GM12874 (cell line): Measurements from ENCODE around the gene MLKL.

Source experiments
- TF ChIP-seq, protein P1 (sequence below): IDR thresholded peaks from 2 replicates; pipeline ENCODE4 v1.5.1; 2011; ENCODE audit warnings: low read depth, mild to moderate bottlenecking, control low read depth, low read length, moderate library complexity; ENCODE audit not compliant: insufficient read depth

The MLKL gene

DNA sequence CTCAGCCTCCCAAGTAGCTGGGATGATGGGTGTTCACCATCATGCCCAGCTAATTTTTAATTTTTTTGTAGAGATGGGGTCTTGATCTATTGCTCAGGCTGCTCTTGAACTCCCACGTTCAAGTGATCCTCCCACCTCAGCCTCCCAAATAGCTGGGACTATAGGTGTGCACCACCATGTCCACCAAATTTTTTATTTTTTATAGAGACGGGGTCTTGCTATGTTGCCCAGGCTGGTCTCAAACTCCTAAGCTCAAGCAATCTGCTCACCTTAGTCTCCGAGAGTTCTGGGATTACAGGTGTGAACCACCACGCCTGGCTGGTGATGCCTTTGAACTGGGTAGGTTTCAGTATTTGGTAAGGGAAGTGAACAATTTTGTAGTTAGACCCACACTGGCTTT lies 43.9 kb upstream of the MLKL start:
- TF ChIP-seq, protein P1, sequence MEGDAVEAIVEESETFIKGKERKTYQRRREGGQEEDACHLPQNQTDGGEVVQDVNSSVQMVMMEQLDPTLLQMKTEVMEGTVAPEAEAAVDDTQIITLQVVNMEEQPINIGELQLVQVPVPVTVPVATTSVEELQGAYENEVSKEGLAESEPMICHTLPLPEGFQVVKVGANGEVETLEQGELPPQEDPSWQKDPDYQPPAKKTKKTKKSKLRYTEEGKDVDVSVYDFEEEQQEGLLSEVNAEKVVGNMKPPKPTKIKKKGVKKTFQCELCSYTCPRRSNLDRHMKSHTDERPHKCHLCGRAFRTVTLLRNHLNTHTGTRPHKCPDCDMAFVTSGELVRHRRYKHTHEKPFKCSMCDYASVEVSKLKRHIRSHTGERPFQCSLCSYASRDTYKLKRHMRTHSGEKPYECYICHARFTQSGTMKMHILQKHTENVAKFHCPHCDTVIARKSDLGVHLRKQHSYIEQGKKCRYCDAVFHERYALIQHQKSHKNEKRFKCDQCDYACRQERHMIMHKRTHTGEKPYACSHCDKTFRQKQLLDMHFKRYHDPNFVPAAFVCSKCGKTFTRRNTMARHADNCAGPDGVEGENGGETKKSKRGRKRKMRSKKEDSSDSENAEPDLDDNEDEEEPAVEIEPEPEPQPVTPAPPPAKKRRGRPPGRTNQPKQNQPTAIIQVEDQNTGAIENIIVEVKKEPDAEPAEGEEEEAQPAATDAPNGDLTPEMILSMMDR, result no peak

DNA sequence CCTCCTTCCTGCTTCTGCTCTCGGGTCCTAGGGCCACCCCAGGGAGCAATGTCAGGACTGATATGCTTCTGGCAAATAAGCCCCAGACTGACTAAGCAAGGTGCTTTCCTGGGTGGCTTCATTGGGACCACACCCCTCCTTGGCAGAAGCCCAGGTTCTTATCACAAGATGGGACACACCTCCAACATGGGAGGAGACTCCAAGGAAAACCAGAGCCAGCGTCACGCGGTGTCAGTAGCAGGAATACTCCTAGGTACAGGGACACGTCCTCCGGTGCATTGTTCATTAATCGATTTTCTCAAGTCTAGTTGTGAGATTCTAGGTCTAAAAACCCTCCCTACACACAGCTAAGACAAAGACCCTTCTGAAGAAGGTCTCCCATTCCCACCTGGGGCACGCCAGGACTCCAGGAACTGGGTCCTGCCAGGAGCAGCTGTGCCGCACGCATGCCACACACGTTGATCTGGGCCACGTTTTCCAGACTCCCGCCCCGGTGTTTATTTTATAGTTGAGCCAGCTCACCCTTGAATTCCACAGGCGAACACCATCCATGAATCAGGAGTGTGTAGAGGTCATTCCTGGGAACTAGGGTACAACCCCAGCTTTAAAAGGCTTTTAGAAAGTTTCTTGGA lies 43.1 kb upstream of the MLKL start:
- TF ChIP-seq, protein P1, result no peak

DNA sequence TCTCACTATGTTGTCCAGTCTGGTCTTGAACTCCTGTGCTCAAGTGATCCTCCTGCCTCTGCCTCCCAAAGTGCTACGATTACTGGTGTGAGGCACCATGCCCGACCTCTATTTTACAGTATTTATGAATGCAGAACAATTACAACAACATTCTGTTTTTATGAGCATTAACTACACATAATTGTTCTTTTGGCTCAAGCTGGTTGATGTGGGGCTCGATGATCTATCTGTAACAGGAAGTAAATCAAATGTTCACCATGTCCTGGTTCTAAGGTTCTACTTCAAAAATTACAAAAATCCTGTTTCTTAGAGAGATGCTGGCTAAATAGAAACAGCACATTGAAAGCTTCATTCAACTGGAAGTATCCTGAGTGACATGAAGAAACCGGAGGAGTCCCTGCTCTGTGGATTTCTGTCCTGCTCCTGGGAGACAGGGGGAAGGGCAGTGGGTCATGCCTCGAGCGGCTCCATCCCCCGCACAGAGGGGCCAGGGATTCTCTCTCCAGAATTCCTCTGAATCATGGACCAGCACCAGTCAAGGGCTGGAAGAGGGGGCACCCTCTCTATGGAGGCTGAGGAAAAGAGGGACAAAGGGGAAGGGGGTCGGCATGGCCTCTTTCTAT lies 42.5 kb upstream of the MLKL start:
- TF ChIP-seq, protein P1, result no peak

DNA sequence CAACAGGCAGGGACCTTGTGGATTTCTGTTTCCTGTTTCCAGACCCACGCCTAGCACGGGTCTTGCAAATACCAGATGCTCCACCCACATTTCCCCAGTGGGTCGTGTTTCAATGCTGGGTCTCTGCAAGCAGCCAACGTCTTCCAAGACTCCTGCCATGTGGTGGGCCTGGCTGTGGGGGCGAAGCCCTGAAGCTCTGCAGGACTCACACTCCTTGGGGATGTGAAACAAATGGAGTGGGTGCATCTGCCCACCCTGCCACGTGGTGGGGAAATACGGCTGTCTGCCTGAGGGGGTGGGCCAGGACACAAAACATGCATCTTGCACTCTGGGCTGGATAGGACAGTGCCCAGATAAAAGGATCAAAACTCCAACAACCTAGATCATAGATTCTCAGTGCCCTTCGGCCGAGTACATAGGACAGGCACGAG lies 41.4 kb upstream of the MLKL start:
- TF ChIP-seq, protein P1, result no peak

DNA sequence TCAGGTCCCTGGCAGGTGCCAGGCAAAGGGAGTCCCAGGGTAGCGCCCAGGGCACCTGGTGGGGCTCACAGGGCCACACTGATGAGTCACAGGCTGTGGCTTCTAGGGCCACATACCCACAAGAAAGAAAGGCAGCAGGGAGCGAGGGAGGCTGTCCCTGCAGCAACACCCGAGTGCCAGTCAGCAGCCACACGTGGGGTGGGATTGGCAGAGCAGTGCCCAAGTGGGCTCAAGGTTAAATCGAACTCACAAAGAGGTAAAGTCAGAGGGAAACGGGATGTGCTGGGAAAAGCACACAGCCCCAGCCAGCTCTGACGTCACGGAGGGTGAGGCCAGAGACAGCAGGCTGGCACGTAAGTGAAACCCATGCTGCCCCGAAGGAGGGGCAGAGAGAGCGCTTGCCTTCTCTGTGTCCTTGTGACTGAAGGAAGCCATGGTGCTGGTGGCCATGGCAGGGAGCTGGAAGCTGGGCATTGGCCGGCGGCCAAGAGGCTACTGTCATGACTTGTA lies 40.2 kb upstream of the MLKL start:
- TF ChIP-seq, protein P1, result no peak

DNA sequence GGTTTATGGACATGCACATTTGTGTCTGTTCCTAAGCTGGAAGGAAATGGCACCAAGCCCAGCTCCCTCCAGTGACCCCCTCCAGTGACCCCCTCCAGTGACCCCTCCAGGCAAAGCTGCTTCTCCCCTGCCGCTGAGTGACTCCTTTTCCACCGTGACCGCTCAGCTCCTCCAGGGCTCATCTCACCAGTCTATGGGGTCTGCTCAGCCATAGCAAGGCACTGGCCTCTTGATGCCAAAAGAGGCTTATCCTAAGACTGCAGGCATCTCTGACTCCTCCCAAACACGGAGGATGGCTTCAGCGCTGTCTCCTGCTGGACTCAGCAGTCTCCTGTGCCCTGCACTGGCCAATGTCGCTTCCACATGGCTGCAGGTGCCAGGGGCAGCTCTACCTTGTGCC lies 38.6 kb upstream of the MLKL start:
- TF ChIP-seq, protein P1, result no peak

DNA sequence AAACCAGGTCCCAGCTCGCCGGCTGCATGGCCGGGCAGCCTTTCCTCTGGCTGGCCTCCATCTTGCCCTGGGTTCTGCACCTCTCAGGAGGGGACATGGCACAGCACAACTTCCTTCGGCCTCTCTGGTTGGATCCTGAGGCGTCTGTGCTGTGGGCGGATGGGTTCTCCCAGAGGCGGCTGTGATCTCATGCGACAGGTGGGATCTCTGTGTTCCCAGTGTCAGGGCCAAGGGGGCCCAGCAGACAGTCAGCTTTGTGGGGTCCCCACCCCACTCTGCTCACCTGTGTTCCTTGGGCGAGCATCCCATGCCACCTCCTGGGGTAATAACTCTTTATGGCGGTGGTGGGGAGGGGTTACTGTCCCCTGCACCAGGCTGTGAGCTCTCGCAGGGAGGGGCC lies 38.2 kb upstream of the MLKL start:
- TF ChIP-seq, protein P1, result no peak
